Activated naive CD8-positive, alpha-beta T cell treated with anti-CD3 and anti-CD28 coated beads, Interleukin-2, amount 10 ng/mL, durations not matched to agents 7 days and 5 days (primary cell): Measurements from ENCODE around the gene ZNF74. TPM values are rescaled to one million over a fixed set of nuclear protein-coding genes. Genes with fewer than 3 reads are reported as not detected.

ENCODE experiments used
- ATAC-seq: fragments of 150-1000 bp; cut with Tn5 transposase; one replicate; pipeline ENCODE4 v1.10.0; 2021; ENCODE audit warnings: low read depth, moderate library complexity
- POLR2A ChIA-PET: fragments of 350-600 bp; sonication (Branson Sonifier 250); formaldehyde crosslinking; loops from one replicate; lab custom pipeline; 2021; ENCODE audit warnings: antibody characterized with exemption; lab: Charles Lee
- DNase-seq: peaks from one replicate; pipeline ENCODE4 v3.0.0; 2021
- H3K27ac Mint-ChIP-seq: one replicate; pipeline ENCODE4 v1.8.0; 2022; ENCODE audit warnings: mild to moderate bottlenecking, mixed read lengths
- H3K27me3 Mint-ChIP-seq: one replicate; pipeline ENCODE4 v1.8.0; 2022; ENCODE audit warnings: mild to moderate bottlenecking, moderate library complexity, mixed read lengths
- H3K36me3 Mint-ChIP-seq: one replicate; pipeline ENCODE4 v1.8.0; 2021; ENCODE audit warnings: mild to moderate bottlenecking, mixed read lengths
- H3K4me1 Mint-ChIP-seq: one replicate; pipeline ENCODE4 v1.8.0; 2021; ENCODE audit warnings: mixed read lengths
- H3K4me3 Mint-ChIP-seq: one replicate; pipeline ENCODE4 v1.8.0; 2022; ENCODE audit warnings: mild to moderate bottlenecking, moderate library complexity, mixed read lengths
- H3K9me3 Mint-ChIP-seq: one replicate; pipeline ENCODE4 v1.8.0; 2021; ENCODE audit warnings: mixed read lengths
- total RNA-seq, 2 experiments: library from RNA; stranded (reverse); gene quantifications; one replicate each; pipeline ENCODE4 v1.2.3, GENCODE V29; 2021

The ZNF74 gene
- total RNA-seq, 2 experiments from 2014 or later = 10.7 to 13.3 TPM

DNA sequence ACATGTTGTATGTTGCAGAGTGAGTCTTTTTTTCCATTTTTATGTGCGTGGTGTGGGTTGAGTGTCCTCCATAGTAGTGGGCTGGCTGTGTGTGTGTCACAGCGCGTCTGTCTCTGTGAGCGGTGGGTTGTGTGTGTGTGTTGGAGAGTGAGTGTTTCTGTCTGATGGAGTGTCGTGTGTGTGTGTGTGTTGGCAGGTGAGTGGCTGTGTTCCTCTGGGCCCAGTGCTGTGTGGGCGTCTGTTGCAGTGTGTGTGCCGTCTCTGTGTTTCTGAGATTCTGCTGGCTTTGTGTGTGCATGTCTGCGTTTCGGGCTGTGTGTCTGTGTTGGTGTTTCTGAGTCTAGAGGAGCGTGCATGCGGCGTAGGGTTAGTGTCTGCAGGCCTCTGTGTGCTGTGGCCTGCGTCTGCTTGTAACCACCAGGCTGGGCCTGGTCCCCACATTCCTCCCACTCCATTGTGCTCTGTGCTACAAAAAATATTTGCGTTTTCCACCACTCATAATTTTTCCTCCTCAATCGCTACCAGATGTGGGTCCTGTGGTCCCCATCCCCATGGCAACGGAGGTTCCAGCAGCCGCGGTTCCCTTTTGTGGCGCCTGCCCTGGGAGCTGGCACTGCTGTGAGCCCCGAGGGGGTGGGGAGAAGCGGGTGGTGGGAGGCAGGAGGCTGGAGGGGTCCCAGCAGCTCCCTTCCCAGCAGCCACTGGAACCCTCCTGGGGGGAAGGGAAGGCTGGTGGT, 28.5 kb downstream of the ZNF74 start:
- POLR2A ChIA-PET = interaction anchor here (0.6 kb wide), 1 partner anchor 105 kb away, joined by 3 read pairs; no protein-coding TSS in a partner anchor
- Mint-ChIP-seq H3K9me3 (no peaks in the 10 kb centered on the region), H3K27me3 (peaks cover 21% of the 10 kb centered on the region), H3K27ac (no peak overlapping the region), H3K4me3 (no peak overlapping the region), H3K36me3 (no peaks in the 10 kb centered on the region), H3K4me1 (peaks cover 3% of the 10 kb centered on the region)
- ATAC-seq = no peak
- peak; percentile 21 for DNase-seq

DNA sequence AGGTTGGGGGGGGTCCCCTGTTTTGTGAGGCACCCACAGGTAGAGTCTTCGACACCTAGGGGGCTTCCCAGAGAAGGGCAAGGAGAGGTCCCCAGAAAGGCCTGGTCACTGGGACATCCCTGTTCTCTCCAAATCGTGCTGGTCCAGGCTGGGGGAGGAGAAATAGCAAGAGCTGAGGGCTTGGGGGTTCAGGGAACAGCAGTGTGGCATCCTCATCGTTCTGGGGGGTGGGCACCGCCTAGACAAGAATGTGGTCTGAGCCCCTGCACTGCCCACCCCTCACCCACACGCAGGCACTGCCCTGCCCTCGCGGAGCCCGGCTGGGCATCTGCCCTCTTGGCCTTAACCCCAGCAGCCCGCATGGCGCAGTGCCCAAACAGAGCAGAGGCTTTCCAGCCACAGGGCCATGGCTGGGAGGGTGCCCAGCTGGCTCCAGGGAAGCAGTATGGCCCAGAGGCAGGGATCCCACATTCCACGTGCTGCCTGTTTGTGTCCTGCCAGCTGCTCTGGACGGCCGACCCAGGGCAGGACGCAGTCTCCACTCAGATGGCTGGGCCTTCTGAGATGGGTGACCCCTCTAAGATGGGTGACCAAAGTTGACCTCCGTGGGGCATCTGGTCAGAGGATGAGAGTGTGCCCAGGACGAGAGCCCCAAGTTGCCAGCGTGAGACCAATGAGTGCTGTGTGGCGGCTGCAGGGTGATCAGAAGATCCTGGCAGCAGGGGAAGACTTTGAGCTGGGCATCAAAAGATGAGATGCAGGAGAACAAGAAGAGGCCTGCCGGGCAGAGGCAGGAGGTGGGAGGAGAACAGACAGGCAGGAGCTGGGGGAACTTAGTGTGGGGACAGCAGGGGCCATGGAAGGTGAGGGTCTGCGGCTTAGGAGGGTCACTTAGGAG, 29.3 kb downstream of the ZNF74 start:
- no peak overlapping the region for H3K27ac Mint-ChIP-seq
- DNase-seq = no peak
- peaks cover 3% of the 10 kb centered on the region for H3K4me1 Mint-ChIP-seq
- no peak for ATAC-seq
- peaks cover 26% of the 10 kb centered on the region for H3K27me3 Mint-ChIP-seq
- H3K9me3 Mint-ChIP-seq = no peaks in the 10 kb centered on the region
- POLR2A ChIA-PET = interaction anchor here (0.6 kb wide), 1 partner anchor 106 kb away, joined by 3 read pairs; no protein-coding TSS in a partner anchor
- H3K4me3 Mint-ChIP-seq = no peak overlapping the region
- no peaks in the 10 kb centered on the region for H3K36me3 Mint-ChIP-seq

DNA sequence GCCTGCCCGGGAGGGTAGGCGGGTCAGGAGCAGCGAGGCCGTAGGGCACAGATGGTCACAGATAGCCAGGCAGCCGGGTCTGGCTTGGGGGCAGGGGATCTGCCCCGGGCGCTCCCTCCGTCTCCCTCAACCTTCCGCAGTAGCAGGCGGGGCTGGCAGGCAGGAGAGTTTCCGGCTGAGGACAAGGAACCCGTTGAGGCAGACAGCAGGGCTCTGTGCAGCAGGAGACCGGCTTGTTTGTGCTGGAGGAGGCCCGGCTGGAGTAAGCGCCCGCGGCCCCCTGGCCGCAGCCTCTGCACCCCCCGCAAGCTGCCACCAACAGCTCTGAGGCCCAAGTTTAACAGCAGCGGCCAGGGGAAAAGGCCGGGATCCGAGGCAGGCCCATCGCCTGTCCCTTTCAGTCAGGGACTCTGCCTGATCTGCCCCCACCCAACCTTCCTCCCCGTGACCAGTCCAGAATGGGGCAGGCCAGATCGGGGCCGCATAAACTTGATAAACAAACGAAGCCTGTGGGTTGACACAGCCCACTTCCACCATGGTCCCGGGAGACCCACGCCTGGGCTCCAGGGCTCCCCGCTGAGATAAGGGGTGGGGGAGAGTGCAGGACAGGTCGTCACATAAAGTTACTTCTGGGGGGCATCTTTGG, 30.1 kb downstream of the ZNF74 start:
- no peak overlapping the region for H3K4me3 Mint-ChIP-seq

DNA sequence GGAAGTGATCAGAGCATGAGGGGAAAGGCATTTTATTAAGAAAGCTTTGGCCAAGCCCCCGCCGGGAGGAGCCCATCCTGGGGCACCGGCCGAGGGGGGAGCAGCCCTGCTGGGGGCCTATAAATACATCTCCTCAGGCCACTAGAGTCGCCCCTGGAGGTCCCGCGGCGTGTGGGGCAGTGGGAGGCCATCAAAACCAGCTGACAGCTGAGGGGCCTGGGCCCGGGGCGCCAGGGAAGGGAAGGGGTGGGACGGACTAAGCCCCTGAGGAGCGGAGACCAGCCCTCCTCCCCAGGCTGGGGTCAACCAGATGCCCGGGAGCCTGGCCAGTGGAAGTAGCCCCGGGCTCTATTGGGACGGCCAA, 30.6 kb downstream of the ZNF74 start:
- Mint-ChIP-seq H3K27me3 (peaks cover 35% of the 10 kb centered on the region), H3K4me1 (peaks cover 6% of the 10 kb centered on the region), H3K4me3 (no peak overlapping the region), H3K36me3 (no peaks in the 10 kb centered on the region), H3K27ac (no peak overlapping the region), H3K9me3 (no peaks in the 10 kb centered on the region)
- ATAC-seq = no peak
- POLR2A ChIA-PET = no interaction called here
- no peak for DNase-seq

More for the DNA sequence above, 30.1 kb downstream of the ZNF74 start:
- ATAC-seq (no peak), DNase-seq (no peak)
- Mint-ChIP-seq H3K9me3 (no peaks in the 10 kb centered on the region), H3K27me3 (peaks cover 34% of the 10 kb centered on the region), H3K36me3 (no peaks in the 10 kb centered on the region), H3K27ac (no peak overlapping the region), H3K4me1 (peaks cover 7% of the 10 kb centered on the region)
- POLR2A ChIA-PET = no interaction called here

DNA sequence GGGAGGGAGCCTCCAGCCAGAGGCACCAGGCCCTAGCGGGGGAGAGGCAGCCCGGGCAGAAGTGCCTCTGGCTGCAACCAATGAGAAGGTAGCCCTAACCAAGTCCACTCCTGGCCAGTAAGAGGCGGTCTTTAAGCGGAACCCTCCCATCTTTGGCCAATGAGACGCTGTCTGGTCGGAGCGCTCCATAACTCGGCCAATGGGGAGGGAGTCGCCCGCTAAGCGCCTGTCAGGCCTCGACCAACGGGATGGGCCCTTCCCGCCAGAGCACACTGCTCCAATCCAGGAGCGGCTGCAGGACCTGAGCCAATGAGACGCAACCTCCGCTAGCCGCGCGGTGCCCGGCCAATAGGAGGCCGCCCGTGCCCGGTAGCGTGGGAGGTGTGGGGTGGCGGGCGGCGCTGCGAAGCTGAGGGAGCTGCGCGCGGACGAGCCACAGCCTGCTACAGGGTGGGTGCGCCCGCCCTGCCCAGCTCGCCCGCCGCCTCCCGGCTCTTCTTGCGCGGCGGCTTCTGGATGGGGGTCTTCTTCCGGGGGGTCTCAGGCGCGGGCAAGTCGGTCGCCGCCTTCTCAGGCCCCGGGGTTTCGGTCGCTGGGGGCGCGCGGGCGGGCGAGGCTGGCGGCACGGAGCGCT, 31.1 kb downstream of the ZNF74 start:
- POLR2A ChIA-PET = no interaction called here
- H3K9me3 Mint-ChIP-seq = no peaks in the 10 kb centered on the region
- ATAC-seq (no peak), DNase-seq (no peak)
- peak overlapping the region; percentile 50 for H3K4me3 Mint-ChIP-seq
- H3K27ac Mint-ChIP-seq = no peak overlapping the region
- H3K27me3 Mint-ChIP-seq = peaks cover 37% of the 10 kb centered on the region
- peaks cover 6% of the 10 kb centered on the region for H3K4me1 Mint-ChIP-seq
- no peaks in the 10 kb centered on the region for H3K36me3 Mint-ChIP-seq

DNA sequence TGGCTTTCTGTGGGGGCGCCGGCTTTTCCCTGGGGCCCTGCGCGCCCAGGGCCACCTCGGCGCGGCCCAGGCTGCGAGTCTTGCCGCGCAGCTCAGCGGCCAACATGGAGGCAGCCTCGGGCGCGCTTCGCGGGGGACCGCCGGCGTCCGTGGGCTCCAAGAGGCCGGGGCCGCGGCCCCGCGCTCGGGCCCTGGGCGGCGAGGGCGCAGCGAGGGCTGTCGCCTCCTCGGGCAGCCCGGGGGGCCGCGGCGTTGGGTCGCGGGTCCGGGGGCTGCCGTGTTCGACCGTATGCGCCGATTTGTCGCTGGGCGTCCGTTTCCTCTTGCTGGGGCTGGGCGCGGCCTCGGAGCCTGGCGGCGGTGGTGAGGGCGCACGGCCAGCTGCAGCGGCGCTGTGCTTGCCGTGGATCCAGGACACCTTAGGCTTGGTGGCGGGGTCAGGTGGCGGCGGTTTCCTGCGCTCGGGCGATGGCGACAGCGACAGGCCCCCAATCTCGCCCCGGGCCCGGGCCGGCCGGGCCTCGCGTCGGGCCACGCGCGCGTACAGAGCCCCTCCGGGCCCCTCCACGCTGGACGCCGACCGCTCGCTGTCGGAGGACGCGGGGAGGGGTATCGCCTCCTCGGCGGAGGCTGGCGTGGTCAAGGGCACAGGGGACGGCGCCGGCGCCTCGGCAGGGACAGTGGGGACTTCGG, 31.8 kb downstream of the ZNF74 start:
- H3K27me3 Mint-ChIP-seq = peaks cover 43% of the 10 kb centered on the region
- H3K4me3 Mint-ChIP-seq = no peak overlapping the region
- no peak for DNase-seq

DNA sequence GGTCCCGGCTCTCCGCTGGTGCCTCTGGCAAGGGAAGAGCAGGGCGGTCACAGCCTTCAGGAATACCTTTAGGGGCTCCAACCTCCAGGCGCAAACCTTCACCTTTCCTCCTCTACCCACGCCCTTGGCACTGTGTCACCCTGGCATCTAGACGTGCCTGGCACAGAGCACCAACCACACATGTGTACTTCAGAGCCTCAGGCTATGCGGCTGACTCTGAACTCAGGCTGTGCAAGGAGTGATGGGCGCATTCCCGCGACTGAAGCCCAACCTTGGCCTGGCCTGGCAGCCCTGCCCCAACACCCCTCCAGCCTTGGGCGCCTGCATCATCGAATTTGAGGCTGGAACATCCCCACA, 32.3 kb downstream of the ZNF74 start:
- H3K27me3 Mint-ChIP-seq = peaks cover 45% of the 10 kb centered on the region
- DNase-seq (no peak), ATAC-seq (no peak)
- H3K4me3 Mint-ChIP-seq = no peak overlapping the region
- POLR2A ChIA-PET = no interaction called here
- H3K4me1 Mint-ChIP-seq = peaks cover 8% of the 10 kb centered on the region
- H3K9me3 Mint-ChIP-seq = no peaks in the 10 kb centered on the region
- no peaks in the 10 kb centered on the region for H3K36me3 Mint-ChIP-seq
- no peak overlapping the region for H3K27ac Mint-ChIP-seq

More for the DNA sequence above, 31.8 kb downstream of the ZNF74 start:
- ATAC-seq = no peak
- Mint-ChIP-seq H3K4me1 (peaks cover 8% of the 10 kb centered on the region), H3K27ac (no peak overlapping the region), H3K9me3 (no peaks in the 10 kb centered on the region), H3K36me3 (no peaks in the 10 kb centered on the region)
- POLR2A ChIA-PET = no interaction called here

DNA sequence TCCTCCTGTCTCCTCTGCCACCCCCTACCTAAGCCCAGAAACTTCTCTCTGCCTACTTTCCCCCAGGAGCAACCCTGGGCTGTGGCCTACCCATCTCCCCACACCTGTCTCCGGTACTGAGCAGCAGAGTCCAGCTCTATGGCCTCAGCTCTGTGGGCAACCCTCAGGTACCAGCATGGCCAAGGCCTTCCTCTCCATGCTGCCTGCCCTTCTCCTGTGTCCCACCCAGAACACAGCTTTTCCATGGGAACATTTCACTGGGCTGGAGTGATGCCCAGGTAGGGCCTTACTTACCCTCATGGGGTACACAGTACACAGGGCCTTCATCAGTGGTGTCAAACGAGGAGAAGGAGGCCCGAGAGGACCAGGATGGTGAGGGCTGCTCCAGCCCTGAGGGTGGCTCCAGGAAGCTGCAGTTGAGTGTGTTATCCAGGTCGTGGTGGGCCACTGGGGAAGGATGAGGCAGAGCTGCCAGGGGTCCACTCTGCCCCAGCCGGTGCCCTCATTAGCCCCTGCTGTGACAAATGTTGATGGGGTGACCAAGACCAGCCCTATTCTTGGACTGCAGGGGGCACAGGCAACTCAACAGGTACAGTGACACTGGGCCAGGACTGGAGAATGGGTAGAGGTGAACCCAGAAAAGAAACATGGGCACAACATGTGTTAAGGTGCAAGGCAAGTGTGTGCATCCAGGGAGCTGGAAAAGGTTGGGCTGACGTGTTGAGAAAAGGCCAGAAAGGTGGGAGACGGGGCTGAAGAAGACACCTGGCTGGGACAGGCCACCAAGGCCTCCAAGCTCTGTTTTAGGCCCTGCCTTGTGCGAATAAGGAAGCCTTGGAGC, 33.4 kb downstream of the ZNF74 start:
- Mint-ChIP-seq H3K36me3 (no peaks in the 10 kb centered on the region), H3K9me3 (no peaks in the 10 kb centered on the region), H3K4me1 (peaks cover 8% of the 10 kb centered on the region), H3K27ac (no peak overlapping the region), H3K4me3 (peak overlapping the region; percentile 14), H3K27me3 (peaks cover 51% of the 10 kb centered on the region)
- POLR2A ChIA-PET = no interaction called here
- DNase-seq = no peak
- ATAC-seq = no peak

DNA sequence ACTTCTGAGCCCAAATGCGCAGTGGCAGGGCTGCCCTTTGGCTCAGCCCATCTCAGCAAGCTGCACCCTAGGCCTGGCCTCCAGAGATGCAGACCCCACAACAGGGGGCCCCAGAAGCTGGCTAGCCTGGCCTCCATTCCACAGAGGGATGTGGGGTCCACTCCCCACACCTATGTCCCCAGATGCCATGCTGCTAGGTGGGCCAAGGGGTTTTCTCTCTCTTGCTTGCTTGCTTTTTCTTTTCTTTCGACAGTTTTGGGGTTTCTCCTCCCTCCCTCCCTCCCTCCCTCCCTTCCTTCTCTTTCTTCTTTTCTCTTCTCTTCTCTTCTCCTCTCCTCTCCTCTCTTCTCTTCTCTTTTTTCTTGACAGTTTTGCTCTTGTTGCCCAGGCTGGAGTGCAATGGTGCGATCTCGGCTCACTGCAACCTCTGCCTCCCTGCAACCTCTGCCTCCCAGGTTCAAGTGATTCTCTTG, 34.0 kb downstream of the ZNF74 start:
- Mint-ChIP-seq H3K4me3 (no peak overlapping the region), H3K4me1 (peaks cover 8% of the 10 kb centered on the region), H3K27ac (no peak overlapping the region), H3K27me3 (peaks cover 55% of the 10 kb centered on the region), H3K36me3 (no peaks in the 10 kb centered on the region), H3K9me3 (no peaks in the 10 kb centered on the region)
- DNase-seq = no peak
- ATAC-seq = no peak
- POLR2A ChIA-PET = interaction anchor here (1.7 kb wide), 1 partner anchor 9 kb away, joined by 4 read pairs; no protein-coding TSS in a partner anchor

DNA sequence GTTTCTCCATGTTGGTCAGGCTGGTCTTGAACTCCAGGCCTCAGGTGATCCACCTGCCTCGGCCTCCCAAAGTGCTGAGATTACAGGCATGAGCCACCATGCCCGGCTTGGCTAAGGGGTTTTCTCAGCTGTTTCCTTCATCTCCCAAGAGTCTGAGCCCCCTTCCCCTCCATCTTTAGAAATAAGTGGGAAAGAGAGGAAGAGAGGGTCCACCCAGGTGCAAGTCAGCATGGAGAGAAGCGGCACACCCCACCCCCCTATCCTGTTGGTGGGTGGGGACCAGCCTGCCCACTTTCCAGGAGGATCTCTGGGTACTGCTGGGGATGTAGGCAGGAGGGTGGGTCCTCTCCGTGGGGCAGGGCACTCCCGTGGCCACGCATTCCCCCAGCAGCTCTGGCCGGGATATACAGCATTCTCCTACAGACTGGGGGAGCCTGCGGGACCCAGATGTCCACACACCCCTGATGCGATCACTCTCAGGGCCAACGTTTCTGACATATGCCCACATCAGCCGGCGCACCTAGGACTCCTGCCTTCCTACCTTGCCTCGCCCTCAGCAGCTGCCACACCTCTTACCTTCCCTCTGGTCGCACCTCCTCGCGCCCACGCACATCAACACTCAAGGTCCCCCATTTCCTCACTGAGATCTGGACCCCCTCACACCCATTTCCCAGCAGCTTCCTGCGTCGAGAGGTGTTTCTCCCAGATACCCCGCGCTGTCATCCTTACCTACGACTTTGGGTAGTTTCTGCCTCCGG, 34.7 kb downstream of the ZNF74 start:
- Mint-ChIP-seq H3K4me3 (peak overlapping the region; percentile 84), H3K27ac (peak overlapping the region; percentile 58), H3K27me3 (peaks cover 59% of the 10 kb centered on the region), H3K4me1 (peaks cover 6% of the 10 kb centered on the region), H3K9me3 (no peaks in the 10 kb centered on the region), H3K36me3 (no peaks in the 10 kb centered on the region)
- no peak for DNase-seq
- ATAC-seq = peak; percentile 9
- POLR2A ChIA-PET = interaction anchor here (0.9 to 1.7 kb wide), 4 partner anchors 10 to 79 kb away, joined by 3 to 5 read pairs (median 4); partner anchors contain the start of gene MED15
